ENCODE results near the gene PRSS23. TPM values are rescaled to one million over a fixed set of nuclear protein-coding genes. Genes with fewer than 3 reads are reported as not detected.

Gene PRSS23
- polyA plus RNA-seq, 1 donor from 2014 or later: 3.6 TPM

DNA sequence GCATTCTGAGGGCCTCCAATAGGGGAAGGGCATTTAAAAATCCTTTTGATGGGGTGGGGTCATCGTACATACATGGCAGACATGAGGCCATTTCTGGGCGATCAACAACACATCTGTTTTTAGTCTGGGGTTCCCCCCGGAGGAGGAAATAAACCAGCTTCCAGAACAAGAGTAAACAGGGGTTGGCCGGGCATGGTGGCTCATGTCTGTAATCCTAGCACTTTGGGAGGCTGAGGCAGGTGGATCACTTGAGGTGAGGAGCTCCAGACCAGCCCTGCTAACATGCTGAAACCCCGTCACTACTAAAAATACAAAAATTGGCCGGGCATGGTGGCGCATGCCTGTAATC, 12.0 kb downstream of the PRSS23 start:
- H3K27me3 ChIP-seq (ENCODE audit: insufficient read depth, low read depth, low read length): no peaks in the 10 kb centered on the region
- no peak overlapping the region for H3K4me3 ChIP-seq (ENCODE audit: low read length)
- H3K9ac ChIP-seq (ENCODE audit: low read length): no peak overlapping the region
- no peaks in the 10 kb centered on the region for H3F3A ChIP-seq (ENCODE audit: insufficient read depth, low read length, poor library complexity, severe bottlenecking)
- no peak overlapping the region for H2AFZ ChIP-seq (ENCODE audit: low read depth, low read length)
- H3K36me3 ChIP-seq (ENCODE audit: insufficient read depth, low read length): no peaks in the 10 kb centered on the region
- peaks cover 4% of the 10 kb centered on the region for H3K79me2 ChIP-seq (replicated peaks; ENCODE audit: insufficient read depth, low read length)
- no peaks in the 10 kb centered on the region for H3K9me2 ChIP-seq (ENCODE audit: insufficient read depth, low read length)
- no peak overlapping the region for H3K4me2 ChIP-seq (ENCODE audit: low read length)
- TF ChIP-seq SMC3 (conservative IDR thresholded peaks at IDR 0.05; ENCODE audit: poor library complexity) (no peak), RAD21 (conservative IDR thresholded peaks at IDR 0.05) (no peak), POLR2AphosphoS5 (IDR thresholded peaks at IDR 0.05) (no peak), REST (IDR thresholded peaks at IDR 0.05; ENCODE audit: borderline replicate concordance) (no peak), MXI1 (conservative IDR thresholded peaks at IDR 0.05; ENCODE audit: poor library complexity, severe bottlenecking) (no peak), TAF1 (IDR thresholded peaks at IDR 0.05; ENCODE audit: low read depth) (no peak), EP300 (conservative IDR thresholded peaks at IDR 0.05; ENCODE audit: poor library complexity, severe bottlenecking) (no peak), EZH2 (IDR thresholded peaks at IDR 0.05; ENCODE audit: borderline replicate concordance, insufficient read depth, low read length, poor library complexity, severe bottlenecking) (no peak)
- TF ChIP-seq, protein P1, sequence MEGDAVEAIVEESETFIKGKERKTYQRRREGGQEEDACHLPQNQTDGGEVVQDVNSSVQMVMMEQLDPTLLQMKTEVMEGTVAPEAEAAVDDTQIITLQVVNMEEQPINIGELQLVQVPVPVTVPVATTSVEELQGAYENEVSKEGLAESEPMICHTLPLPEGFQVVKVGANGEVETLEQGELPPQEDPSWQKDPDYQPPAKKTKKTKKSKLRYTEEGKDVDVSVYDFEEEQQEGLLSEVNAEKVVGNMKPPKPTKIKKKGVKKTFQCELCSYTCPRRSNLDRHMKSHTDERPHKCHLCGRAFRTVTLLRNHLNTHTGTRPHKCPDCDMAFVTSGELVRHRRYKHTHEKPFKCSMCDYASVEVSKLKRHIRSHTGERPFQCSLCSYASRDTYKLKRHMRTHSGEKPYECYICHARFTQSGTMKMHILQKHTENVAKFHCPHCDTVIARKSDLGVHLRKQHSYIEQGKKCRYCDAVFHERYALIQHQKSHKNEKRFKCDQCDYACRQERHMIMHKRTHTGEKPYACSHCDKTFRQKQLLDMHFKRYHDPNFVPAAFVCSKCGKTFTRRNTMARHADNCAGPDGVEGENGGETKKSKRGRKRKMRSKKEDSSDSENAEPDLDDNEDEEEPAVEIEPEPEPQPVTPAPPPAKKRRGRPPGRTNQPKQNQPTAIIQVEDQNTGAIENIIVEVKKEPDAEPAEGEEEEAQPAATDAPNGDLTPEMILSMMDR (IDR thresholded peaks at IDR 0.05; ENCODE audit: poor library complexity, severe bottlenecking): no peak
- H4K20me1 ChIP-seq (ENCODE audit: insufficient read depth): no peaks in the 10 kb centered on the region
- no peak overlapping the region for H3K27ac ChIP-seq (ENCODE audit: low read length)
- no peaks in the 10 kb centered on the region for H3K9me3 ChIP-seq (ENCODE audit: low read length)

DNA sequence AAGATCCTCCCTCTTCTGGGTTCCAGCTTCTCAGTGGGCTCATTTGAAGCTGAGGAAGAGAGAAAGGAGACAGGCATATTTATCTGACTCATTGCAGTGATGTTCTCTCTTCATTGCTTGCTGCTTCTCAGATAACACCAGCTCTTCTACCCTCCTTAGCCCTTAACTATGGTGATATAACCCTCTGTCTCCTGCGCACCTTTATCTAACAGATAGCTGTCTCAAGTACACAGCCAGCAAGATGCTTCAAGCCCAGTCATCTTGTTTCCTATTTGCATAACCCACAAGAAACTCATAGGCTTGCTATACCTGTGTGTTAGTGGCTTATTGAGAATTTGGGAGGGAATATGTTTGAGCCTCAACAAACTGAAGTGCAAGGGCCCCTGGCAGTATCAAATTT, 12.6 kb downstream of the PRSS23 start:
- no peak overlapping the region for H2AFZ ChIP-seq (ENCODE audit: low read depth, low read length)
- no peak overlapping the region for H3K4me3 ChIP-seq (ENCODE audit: low read length)
- no peaks in the 10 kb centered on the region for H3F3A ChIP-seq (ENCODE audit: insufficient read depth, low read length, poor library complexity, severe bottlenecking)
- H3K4me2 ChIP-seq (ENCODE audit: low read length): no peak overlapping the region
- no peaks in the 10 kb centered on the region for H4K20me1 ChIP-seq (ENCODE audit: insufficient read depth)
- H3K27ac ChIP-seq (ENCODE audit: low read length): no peak overlapping the region
- H3K79me2 ChIP-seq (replicated peaks; ENCODE audit: insufficient read depth, low read length): peaks cover 4% of the 10 kb centered on the region
- no peak for TF ChIP-seq POLR2AphosphoS5 (IDR thresholded peaks at IDR 0.05)
- TF ChIP-seq EP300 (conservative IDR thresholded peaks at IDR 0.05; ENCODE audit: poor library complexity, severe bottlenecking): no peak
- no peak for TF ChIP-seq MXI1 (conservative IDR thresholded peaks at IDR 0.05; ENCODE audit: poor library complexity, severe bottlenecking)
- no peak for TF ChIP-seq REST (IDR thresholded peaks at IDR 0.05; ENCODE audit: borderline replicate concordance)
- no peak for TF ChIP-seq RAD21 (conservative IDR thresholded peaks at IDR 0.05)
- no peak for TF ChIP-seq EZH2 (IDR thresholded peaks at IDR 0.05; ENCODE audit: borderline replicate concordance, insufficient read depth, low read length, poor library complexity, severe bottlenecking)
- TF ChIP-seq TAF1 (IDR thresholded peaks at IDR 0.05; ENCODE audit: low read depth): no peak
- TF ChIP-seq SMC3 (conservative IDR thresholded peaks at IDR 0.05; ENCODE audit: poor library complexity): no peak
- TF ChIP-seq, protein P1 (IDR thresholded peaks at IDR 0.05; ENCODE audit: poor library complexity, severe bottlenecking): no peak
- no peaks in the 10 kb centered on the region for H3K9me3 ChIP-seq (ENCODE audit: low read length)
- H3K27me3 ChIP-seq (ENCODE audit: insufficient read depth, low read depth, low read length): no peaks in the 10 kb centered on the region
- no peak overlapping the region for H3K9ac ChIP-seq (ENCODE audit: low read length)
- H3K36me3 ChIP-seq (ENCODE audit: insufficient read depth, low read length): no peaks in the 10 kb centered on the region
- H3K9me2 ChIP-seq (ENCODE audit: insufficient read depth, low read length): no peaks in the 10 kb centered on the region

Data from neural cell (in vitro differentiated cells).